Dermis microvascular lymphatic vessel endothelial cell (primary cell): ENCODE measurements around the gene S100G. TPM values are rescaled to one million over a fixed set of nuclear protein-coding genes. Genes with fewer than 3 reads are reported as not detected.
A peak's percentile ranks its signal among the peaks of the same experiment; 100 is the strongest.
"Not testable (repeated sequence)": the region's sequence is repeated elsewhere in the genome, so short reads cannot be mapped to it uniquely, and the experiment has no call there.

ENCODE experiments used
- DNase-seq, 2 donors: peaks; one replicate each; pipeline versions ENCODE4 v3.0.0 to v3.0.0-alpha.2; 2010; ENCODE audit warnings: low read depth in 2 of 2
- total RNA-seq: library from RNA; depleted of rRNA; stranded (reverse); fragments of >200 nt; gene quantifications from 2 replicates; pipeline ENCODE4 v1.2.1, GENCODE V29; 2014

S100G gene
- not detected in 2 replicates for total RNA-seq

DNA sequence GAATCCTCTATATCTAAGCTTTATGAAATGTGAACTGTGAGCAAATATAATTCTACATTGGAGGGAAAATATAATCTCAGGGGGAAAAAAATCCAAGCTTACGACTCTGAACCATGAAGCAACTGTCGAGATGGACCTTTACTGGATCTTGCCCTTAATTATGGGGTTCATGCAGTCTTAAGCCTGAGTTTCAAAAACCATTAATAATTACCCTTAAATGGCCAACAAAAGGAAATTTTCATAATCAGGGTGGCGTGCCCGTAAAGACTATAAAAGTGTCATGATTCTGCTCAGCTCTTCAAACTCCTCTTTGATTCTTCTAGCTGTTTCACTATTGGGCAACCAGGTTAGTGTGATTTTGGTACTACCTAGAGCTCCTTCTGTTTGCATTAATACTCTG, at the start of gene S100G:
Gene S100G, plus strand, starts transcription at position 301 of the 400 bp plus-strand sequence. CDS start 849 bp downstream, outside the sequence.
- no peak for DNase-seq

DNA sequence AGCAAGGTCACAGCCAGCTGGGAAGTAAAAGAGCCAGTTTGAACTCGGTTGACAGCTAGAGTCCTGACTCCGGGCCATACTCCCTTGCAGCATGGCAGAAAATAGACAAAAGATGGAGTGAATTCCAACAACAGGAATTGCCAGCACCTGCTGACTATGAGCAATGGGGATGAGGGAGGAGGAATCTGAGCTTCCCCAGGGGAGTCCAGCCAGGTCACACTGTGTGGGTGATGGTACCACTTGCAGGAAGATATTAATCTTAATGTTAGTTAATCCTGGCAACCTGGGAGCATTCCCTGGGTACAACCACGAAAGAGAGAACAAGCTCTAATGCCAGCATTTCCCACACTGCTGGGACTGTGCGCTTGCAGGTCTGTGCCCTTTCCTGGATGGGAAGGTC, 48.1 kb upstream of the S100G start:
- no peak for DNase-seq

DNA sequence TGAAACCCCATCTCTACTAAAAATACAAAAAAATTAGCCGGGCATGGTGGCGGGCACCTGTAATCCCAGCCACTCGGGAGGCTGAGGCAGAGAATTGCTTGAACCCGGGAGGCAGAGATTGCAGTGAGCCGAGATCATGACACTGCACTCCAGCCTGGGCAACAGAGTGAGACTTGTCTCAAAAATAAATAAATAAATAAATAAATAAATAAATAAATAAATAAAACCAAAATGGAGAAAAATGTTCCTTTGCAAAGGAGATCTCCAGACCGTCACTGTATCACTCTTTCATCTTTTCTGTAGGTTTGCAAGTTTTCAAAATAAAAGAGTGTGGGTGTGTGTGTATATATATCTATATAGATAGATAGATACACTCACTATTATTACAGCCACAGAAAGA, 46.7 kb upstream of the S100G start:
- not testable (repeated sequence) for DNase-seq

GRCh38 chrX:16603822-16604221, 46.1 kb upstream of the S100G start:
- peak; percentile 29 to 65 for DNase-seq

DNA sequence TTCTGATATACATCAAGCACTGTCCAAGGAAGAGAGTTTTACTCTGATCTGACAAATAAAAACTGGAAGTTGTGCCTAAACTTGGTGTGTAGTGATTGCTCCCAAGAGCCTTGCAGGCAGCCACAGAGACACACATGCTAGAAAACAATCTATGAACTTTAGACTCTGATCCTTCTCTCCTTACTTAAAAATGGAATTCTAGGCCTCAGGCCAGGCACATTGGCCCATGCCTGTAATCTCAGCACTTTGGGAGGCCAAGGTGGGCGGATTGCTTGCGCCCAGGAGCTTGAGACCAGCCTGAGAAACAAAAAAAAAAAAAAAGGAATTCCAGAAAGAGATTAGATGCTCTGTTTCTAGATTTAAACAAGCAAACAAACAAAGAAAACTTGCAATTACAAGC, 45.6 kb upstream of the S100G start:
- no peak for DNase-seq

DNA sequence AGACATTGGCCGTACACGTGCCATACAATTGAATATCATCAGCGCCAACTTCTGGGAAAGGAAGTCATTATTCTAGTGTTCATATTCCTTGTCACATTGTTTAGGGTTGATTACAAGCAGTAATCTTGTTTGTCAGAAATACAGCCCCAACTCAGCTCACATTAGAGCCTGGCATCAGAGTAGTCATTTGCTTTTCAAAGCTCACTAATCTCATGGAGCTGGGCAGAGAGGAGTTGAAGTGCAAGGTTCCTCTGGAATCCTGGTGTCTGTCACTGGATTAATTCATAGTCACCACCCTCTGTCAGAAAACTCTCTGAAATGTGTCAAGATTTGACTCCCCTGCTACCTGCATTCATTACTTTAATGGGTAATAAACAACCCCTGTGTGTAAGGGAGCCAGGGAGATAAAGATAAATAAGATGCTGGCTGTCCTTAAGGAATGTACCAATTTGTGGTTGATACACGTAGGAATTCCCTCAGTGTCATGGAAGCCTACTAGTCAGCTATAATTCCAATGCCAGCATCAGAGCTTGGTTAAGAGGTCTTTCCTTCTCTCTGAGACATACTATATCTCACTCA, 43.7 kb upstream of the S100G start:
- DNase-seq, result no peak

- DNase-seq, result peak in 1 of 2 donors; percentile 70
Observed at GRCh38 chrX:16610121-16610621, 39.8 kb upstream of the S100G start.

DNA sequence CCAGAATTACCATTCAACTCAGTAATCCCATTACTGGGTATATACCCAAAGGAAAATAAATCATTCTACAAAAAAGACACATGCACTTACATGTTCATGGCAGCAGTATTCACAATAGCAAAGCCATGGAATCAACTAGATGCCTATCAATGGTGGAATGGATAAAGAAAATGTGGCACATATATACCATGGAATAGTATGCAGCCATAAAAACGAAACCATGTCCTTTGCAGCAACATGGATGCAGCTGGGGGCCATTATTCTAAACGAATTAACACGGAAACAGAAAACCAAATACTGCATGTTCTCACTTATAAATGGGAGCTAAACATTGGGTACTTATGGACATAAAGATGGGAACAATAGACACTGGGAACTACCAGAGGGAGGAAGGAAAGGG, 39.3 kb upstream of the S100G start:
- not testable (repeated sequence) for DNase-seq

DNA sequence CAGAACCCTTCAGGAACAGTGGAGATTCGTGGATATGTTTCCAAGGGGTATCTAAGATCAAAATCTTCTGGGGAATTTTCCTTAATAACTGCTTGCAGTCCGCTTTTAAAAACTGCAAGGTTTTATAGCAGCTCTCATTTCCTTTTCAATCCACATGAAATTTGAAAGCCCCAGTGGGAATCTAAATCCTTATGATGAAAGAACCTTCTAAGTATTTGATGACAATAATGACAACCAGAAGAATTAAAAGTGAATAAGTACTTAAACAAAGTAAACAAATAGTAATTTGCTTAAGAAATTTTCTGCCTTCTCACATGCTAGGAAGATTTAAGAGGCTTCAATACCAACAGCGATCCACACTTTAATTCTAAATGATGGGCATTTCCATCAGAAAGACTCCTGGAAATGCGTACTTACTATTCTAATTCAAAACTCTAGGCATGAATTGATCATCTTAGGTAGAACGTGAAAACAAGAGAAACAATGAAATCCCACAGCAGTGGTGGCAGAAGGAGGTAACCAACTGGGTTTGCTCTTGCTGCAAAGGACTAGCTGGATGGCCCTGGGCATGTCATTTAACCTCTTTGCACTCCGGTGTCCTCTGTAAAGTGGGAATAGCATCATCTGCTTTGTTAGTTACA, 37.6 kb upstream of the S100G start:
- no peak for DNase-seq

- DNase-seq, result no peak
Observed at GRCh38 chrX:16617382-16617781, 32.6 kb upstream of the S100G start.

GRCh38 chrX:16618422-16618821, 31.5 kb upstream of the S100G start:
- no peak for DNase-seq

GRCh38 chrX:16619024-16619423, 30.9 kb upstream of the S100G start:
- no peak for DNase-seq

DNA sequence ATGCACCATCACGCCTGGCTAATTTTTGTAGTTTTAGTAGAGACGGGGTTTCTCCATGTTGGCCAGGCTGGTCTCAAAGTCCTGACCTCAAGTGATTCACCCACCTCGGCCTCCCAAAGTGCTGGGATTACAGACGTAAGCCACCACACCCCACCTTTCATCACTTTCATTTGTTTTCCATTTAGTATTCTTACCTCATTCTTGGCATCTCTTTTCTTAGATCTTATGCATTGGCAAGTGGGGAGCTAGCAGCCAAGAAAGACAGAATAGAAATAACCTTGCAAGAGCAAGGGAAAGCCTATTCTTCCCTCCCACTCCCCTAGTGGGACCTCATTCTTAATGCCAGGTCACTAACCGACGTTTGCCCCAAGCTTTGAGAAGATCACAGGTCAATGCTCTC, 21.4 kb upstream of the S100G start:
- not testable (repeated sequence) for DNase-seq

GRCh38 chrX:16628946-16629595, 20.9 kb upstream of the S100G start:
- DNase-seq, result no peak

DNA sequence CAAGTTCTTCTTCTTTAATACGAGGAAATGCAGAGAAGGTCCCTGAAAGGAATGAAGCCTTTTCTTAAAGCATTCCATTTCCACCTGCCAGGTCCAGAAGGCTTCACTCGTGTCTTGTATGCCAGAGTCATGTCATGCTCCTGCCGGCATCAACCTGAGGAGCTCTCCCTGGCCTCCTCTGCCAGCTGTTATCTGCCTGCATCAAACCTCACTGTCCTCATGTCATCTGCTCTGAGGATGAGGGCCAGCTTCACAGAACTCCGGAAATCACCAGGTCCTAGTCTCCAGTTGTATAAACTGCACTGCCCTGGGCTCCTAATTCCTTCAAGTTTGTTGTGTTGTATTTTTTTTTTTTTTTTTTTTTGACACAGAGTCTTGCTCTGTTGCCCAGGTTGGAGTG, 20.0 kb upstream of the S100G start:
- DNase-seq, result no peak

- DNase-seq, result peak; percentile 17 to 68
Observed at GRCh38 chrX:16633754-16634153, 16.2 kb upstream of the S100G start.

DNA sequence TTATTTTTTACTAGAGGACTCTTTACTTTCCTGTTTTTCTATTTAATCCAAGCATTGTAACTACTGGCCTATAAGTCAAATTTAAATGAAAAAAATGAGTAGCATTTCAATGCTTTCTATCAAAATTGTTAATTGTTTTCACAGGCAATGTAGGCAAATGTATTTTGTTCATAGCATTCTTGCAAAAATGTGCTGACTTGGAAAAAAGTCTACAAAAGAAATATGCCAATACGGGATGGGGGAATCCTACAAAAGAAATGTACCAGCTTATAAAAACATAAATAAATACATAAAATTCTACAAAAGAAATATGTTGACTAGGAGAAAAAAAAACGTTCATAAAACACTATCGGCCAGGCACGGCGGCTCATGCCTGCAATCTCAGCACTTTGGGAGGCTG, 14.9 kb upstream of the S100G start:
- DNase-seq, result no peak

DNA sequence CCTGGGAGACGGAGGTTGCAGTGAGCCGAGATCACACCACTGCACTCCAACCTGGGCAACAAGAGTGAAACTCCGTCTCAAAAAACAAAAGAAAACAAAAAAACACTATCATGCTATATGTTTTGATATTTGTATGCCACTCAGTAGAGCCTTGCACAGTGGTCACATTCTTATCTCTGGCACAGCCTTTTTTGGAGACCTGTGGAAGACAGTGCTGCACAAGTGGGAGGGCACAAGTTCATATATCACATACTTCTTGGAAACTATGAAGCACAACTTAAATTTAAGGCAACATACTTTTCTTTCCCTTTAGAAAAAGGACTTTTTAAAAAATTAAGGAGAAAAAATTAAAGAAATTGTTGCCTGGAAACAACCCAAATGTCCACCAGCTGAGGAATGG, 14.4 kb upstream of the S100G start:
- DNase-seq, result no peak

DNA sequence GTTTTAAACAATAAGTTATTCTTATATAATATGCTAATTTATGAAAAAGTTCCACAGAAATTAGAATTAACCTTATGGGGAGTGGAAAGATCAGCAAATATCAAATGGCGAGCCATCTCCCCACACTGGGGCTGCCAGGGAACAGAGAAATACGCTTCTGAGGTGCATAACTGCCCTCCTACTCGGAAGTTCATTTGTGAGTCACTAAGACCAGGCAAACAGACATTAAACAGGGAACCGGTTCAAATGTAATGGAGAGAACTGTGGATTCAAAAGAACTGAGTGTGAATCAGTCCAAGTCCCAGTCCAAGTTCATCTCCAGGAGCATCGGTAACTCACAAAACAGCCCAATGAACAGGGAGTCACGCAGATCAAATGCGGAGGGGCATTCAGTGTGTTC, 11.4 kb upstream of the S100G start:
- peak in 1 of 2 donors; percentile 4 for DNase-seq

DNA sequence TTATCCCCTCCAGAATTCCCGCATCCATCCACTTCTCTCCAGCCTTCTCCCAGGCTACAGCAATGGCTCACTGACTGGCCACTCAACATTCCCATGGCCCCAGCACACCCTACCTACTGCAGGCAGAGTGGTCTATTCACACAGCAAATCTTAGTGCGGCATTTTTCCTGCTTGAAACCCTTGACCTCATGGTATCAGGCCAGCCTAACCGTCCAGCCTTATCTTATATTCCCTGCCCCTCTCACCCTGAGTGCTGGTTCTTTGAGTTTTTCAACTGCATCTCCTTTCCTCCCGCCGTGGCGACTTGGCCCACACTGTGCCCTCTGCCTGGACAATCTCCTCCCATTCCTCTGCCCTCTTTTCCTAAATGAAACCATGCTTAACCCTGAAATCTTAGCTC, 10.0 kb upstream of the S100G start:
- no peak for DNase-seq

DNA sequence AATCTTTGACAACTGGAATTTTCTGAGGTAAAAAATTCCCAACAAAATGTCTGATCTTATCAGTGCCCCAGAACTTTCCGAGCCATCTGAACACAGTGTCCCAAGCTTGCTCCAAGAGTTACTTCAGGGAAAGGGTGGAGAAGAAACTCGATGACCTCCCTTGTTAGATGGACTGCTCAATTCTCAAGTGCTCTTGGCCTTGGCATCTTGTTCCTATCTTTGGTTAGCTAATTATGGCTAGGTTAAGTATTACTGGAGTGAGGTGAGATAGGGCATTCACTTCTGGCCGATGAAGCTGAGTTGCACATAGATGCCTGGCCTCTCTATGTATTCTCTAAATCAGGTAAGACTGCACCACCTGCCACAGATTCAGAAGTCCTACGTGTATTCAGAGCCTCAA, 9.1 kb upstream of the S100G start:
- no peak for DNase-seq

GRCh38 chrX:16643176-16643575, 6.8 kb upstream of the S100G start:
- DNase-seq, result no peak
